GM12872 (cell line): ENCODE measurements around the gene CORO7.
A peak's percentile ranks its signal among the peaks of the same experiment; 100 is the strongest.

Experiments
- CTCF ChIP-seq: IDR thresholded peaks from 3 replicates; pipeline ENCODE4 v1.5.1; 2011; ENCODE audit warnings: low read depth, mild to moderate bottlenecking, low read length, moderate library complexity; ENCODE audit not compliant: insufficient read depth

Gene CORO7

GRCh38 chr16:4313563-4314531, 102.5 kb downstream of the CORO7 start:
- TF ChIP-seq CTCF, result peak; percentile 86

GRCh38 chr16:4309833-4310266, 106.5 kb downstream of the CORO7 start:
- peak; percentile 93 for TF ChIP-seq CTCF

- TF ChIP-seq CTCF, result no peak
These were observed 107.1 kb downstream of the CORO7 start for GRCh38 chr16:4309102-4309832.

- TF ChIP-seq CTCF, result no peak
These were observed 109.0 kb downstream of the CORO7 start for GRCh38 chr16:4307215-4308037.

GRCh38 chr16:4306470-4307214, 109.8 kb downstream of the CORO7 start:
- no peak for TF ChIP-seq CTCF
